NCI-H345 treated with DMSO at 0.1 percent for 48 hours (cell line): Measurements from ENCODE around the gene DDIT4.
A peak's percentile ranks its signal among the peaks of the same experiment; 100 is the strongest.
"Not testable (repeated sequence)": the region's sequence is repeated elsewhere in the genome, so short reads cannot be mapped to it uniquely, and the experiment has no call there.

Experiments used
- DNase-seq: peaks from one replicate; lab custom pipeline; 2025; ENCODE audit not compliant: unreplicated experiment; lab: John Stamatoyannopoulos, UW

DDIT4 gene

GRCh38 chr10:72273410-72274212, at the start of gene DDIT4:
TSS of gene DDIT4 (plus strand) at chr10:72273924. CDS start at chr10:72274217, 293 bp downstream.
- peak; percentile 92 for DNase-seq

GRCh38 chr10:72224191-72224590, 49.5 kb upstream of the DDIT4 start:
- not testable (repeated sequence) for DNase-seq

GRCh38 chr10:72226418-72227027, 47.2 kb upstream of the DDIT4 start:
- DNase-seq = no peak

- DNase-seq = no peak
Observed at GRCh38 chr10:72227826-72228225, 45.9 kb upstream of the DDIT4 start.

- DNase-seq = peak; percentile 56
Observed at GRCh38 chr10:72228318-72228751, 45.4 kb upstream of the DDIT4 start.

- peak; percentile 74 for DNase-seq
Observed at GRCh38 chr10:72229261-72230251, 44.2 kb upstream of the DDIT4 start.

GRCh38 chr10:72233621-72234020, 40.1 kb upstream of the DDIT4 start:
- DNase-seq = no peak

GRCh38 chr10:72234560-72235095, 39.1 kb upstream of the DDIT4 start:
- no peak for DNase-seq

GRCh38 chr10:72235544-72236279, 38.0 kb upstream of the DDIT4 start:
- no peak for DNase-seq

- no peak for DNase-seq
Observed at GRCh38 chr10:72238392-72239175, 35.1 kb upstream of the DDIT4 start.

- no peak for DNase-seq
Observed at GRCh38 chr10:72239409-72239808, 34.3 kb upstream of the DDIT4 start.

- DNase-seq = no peak
Observed at GRCh38 chr10:72240371-72240770, 33.4 kb upstream of the DDIT4 start.

- DNase-seq = no peak
Observed at GRCh38 chr10:72241691-72242252, 32.0 kb upstream of the DDIT4 start.

GRCh38 chr10:72242675-72243074, 31.0 kb upstream of the DDIT4 start:
- no peak for DNase-seq

- no peak for DNase-seq
Observed at GRCh38 chr10:72243822-72244437, 29.8 kb upstream of the DDIT4 start.

- no peak for DNase-seq
Observed at GRCh38 chr10:72244573-72245038, 29.1 kb upstream of the DDIT4 start.

- DNase-seq = no peak
Observed at GRCh38 chr10:72245949-72246525, 27.7 kb upstream of the DDIT4 start.

GRCh38 chr10:72248468-72249151, 25.1 kb upstream of the DDIT4 start:
- no peak for DNase-seq
